ENCODE data around the gene REEP6.

REEP6 gene

GRCh38 chr19:1529430-1529816 lies 38.4 kb downstream of the REEP6 start:
- TF ChIP-seq FOXP2 (optimal IDR thresholded peaks at IDR 0.05; ENCODE audit: borderline replicate concordance, extremely low read depth, extremely low read length, insufficient read depth) (no peak), SIN3A (IDR thresholded peaks at IDR 0.05; ENCODE audit: borderline replicate concordance, insufficient read depth, low read length) (no peak), POLR2AphosphoS5 (IDR thresholded peaks at IDR 0.05; ENCODE audit: low read depth, low read length) (no peak), TAF1 (IDR thresholded peaks at IDR 0.05; ENCODE audit: borderline replicate concordance, insufficient read depth, low read length) (no peak), REST (IDR thresholded peaks at IDR 0.05; ENCODE audit: insufficient read depth in 1 of 2, low read depth in 2 of 2, low read length in 2 of 2) (no peak)

- no peak for TF ChIP-seq POLR2AphosphoS5 (IDR thresholded peaks at IDR 0.05; ENCODE audit: low read depth, low read length)
- no peak for TF ChIP-seq SIN3A (IDR thresholded peaks at IDR 0.05; ENCODE audit: borderline replicate concordance, insufficient read depth, low read length)
- TF ChIP-seq FOXP2 (optimal IDR thresholded peaks at IDR 0.05; ENCODE audit: borderline replicate concordance, extremely low read depth, extremely low read length, insufficient read depth) = no peak
- no peak for TF ChIP-seq REST (IDR thresholded peaks at IDR 0.05; ENCODE audit: insufficient read depth in 1 of 2, low read depth in 2 of 2, low read length in 2 of 2)
- no peak for TF ChIP-seq TAF1 (IDR thresholded peaks at IDR 0.05; ENCODE audit: borderline replicate concordance, insufficient read depth, low read length)
These were observed 40.6 kb downstream of the REEP6 start for GRCh38 chr19:1531587-1531986.

DNA sequence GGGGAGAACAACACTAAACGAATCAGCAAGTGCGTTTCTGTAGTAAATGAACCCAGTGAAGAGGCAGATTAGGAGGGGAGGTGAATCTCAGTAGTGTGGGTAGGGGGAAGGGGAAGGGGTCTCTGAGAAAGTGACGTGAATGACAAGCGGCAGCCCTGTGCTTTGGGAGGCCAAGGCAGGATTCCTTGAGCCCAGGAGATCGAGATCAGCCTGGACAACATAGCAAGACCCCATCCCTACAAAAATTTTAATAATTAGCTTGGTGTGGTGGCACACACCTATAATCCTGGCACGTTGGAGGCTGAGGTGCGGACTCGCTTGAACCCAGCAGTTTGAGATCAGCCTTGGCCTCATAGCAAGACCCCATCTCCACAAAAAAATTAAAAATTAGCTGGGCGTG lies 41.0 kb downstream of the REEP6 start:
- TF ChIP-seq REST (IDR thresholded peaks at IDR 0.05; ENCODE audit: insufficient read depth in 1 of 2, low read depth in 2 of 2, low read length in 2 of 2) = no peak

GRCh38 chr19:1533510-1534150 lies 42.6 kb downstream of the REEP6 start:
- TF ChIP-seq TAF1 (IDR thresholded peaks at IDR 0.05; ENCODE audit: borderline replicate concordance, insufficient read depth, low read length) = no peak
- TF ChIP-seq FOXP2 (optimal IDR thresholded peaks at IDR 0.05; ENCODE audit: borderline replicate concordance, extremely low read depth, extremely low read length, insufficient read depth) = no peak
- TF ChIP-seq SIN3A (IDR thresholded peaks at IDR 0.05; ENCODE audit: borderline replicate concordance, insufficient read depth, low read length) = no peak
- TF ChIP-seq POLR2AphosphoS5 (IDR thresholded peaks at IDR 0.05; ENCODE audit: low read depth, low read length) = no peak
- TF ChIP-seq REST (IDR thresholded peaks at IDR 0.05; ENCODE audit: insufficient read depth in 1 of 2, low read depth in 2 of 2, low read length in 2 of 2) = no peak

GRCh38 chr19:1534972-1535371 lies 44.0 kb downstream of the REEP6 start:
- TF ChIP-seq FOXP2 (optimal IDR thresholded peaks at IDR 0.05; ENCODE audit: borderline replicate concordance, extremely low read depth, extremely low read length, insufficient read depth) = no peak
- no peak for TF ChIP-seq TAF1 (IDR thresholded peaks at IDR 0.05; ENCODE audit: borderline replicate concordance, insufficient read depth, low read length)
- TF ChIP-seq SIN3A (IDR thresholded peaks at IDR 0.05; ENCODE audit: borderline replicate concordance, insufficient read depth, low read length) = no peak
- TF ChIP-seq REST (IDR thresholded peaks at IDR 0.05; ENCODE audit: insufficient read depth in 1 of 2, low read depth in 2 of 2, low read length in 2 of 2) = no peak
- TF ChIP-seq POLR2AphosphoS5 (IDR thresholded peaks at IDR 0.05; ENCODE audit: low read depth, low read length) = no peak
